ENCODE measurements around the gene ZBTB5. TPM values are rescaled to one million over a fixed set of nuclear protein-coding genes. Genes with fewer than 3 reads are reported as not detected.
"Not testable (repeated sequence)": the region's sequence is repeated elsewhere in the genome, so short reads cannot be mapped to it uniquely, and the experiment has no call there.

Gene ZBTB5
- total and polyA plus RNA-seq, 5 experiments from 2014 or later: 0.50 to 13.2 (median 0.83) TPM

GRCh38 chr9:37428345-37428744 lies 36.9 kb downstream of the ZBTB5 start:
- DNase-seq (no peak), ATAC-seq (no peak)
- H3K36me3 Mint-ChIP-seq: peaks cover 0 to 36% (median 0%) of the 10 kb centered on the region in 3 donors
- H3K4me1 Mint-ChIP-seq: peaks cover 2 to 25% (median 14%) of the 10 kb centered on the region in 4 donors
- peak overlapping the region in 2 of 10 donors; percentile 19 to 29 for H3K27ac Mint-ChIP-seq
- peak overlapping the region in 1 of 10 donors; percentile 14 for H3K4me3 Mint-ChIP-seq
- H3K9me3 Mint-ChIP-seq: no peaks in the 10 kb centered on the region
- no peaks in the 10 kb centered on the region for H3K27me3 Mint-ChIP-seq
- POLR2A ChIA-PET: no interaction called here

GRCh38 chr9:37426846-37427245 lies 38.4 kb downstream of the ZBTB5 start:
- no peak overlapping the region for H3K4me3 Mint-ChIP-seq
- POLR2A ChIA-PET: interaction anchor here (0.6 kb wide), 1 partner anchor 10 kb away, joined by 3 read pairs; no protein-coding TSS in a partner anchor
- peaks cover 0 to 31% (median 0%) of the 10 kb centered on the region in 3 donors for H3K36me3 Mint-ChIP-seq
- H3K4me1 Mint-ChIP-seq: peaks cover 6 to 29% (median 26%) of the 10 kb centered on the region in 4 donors
- DNase-seq (no peak), ATAC-seq (no peak)
- H3K27ac Mint-ChIP-seq: peak overlapping the region in 2 of 10 donors; percentile 27 to 56
- H3K9me3 Mint-ChIP-seq: no peaks in the 10 kb centered on the region
- no peaks in the 10 kb centered on the region for H3K27me3 Mint-ChIP-seq

GRCh38 chr9:37426431-37426830 lies 38.8 kb downstream of the ZBTB5 start:
- DNase-seq, H3K27me3 Mint-ChIP-seq, ATAC-seq, H3K9me3 Mint-ChIP-seq, H3K4me3 Mint-ChIP-seq: not testable (repeated sequence)
- H3K36me3 Mint-ChIP-seq: peaks cover 0 to 31% (median 0%) of the 10 kb centered on the region in 3 donors
- POLR2A ChIA-PET: interaction anchor here (0.6 kb wide), 1 partner anchor 10 kb away, joined by 3 read pairs; no protein-coding TSS in a partner anchor
- H3K27ac Mint-ChIP-seq: peak overlapping the region in 1 of 10 donors; percentile 7
- peaks cover 6 to 31% (median 27%) of the 10 kb centered on the region in 4 donors for H3K4me1 Mint-ChIP-seq

- DNase-seq (no peak), ATAC-seq (no peak)
- no peaks in the 10 kb centered on the region for H3K27me3 Mint-ChIP-seq
- no peaks in the 10 kb centered on the region for H3K9me3 Mint-ChIP-seq
- POLR2A ChIA-PET: interaction anchor here (1.9 kb wide), 1 partner anchor 40 kb away, joined by 7 read pairs; the partner anchor contains the start of gene ZBTB5
- H3K4me1 Mint-ChIP-seq: peaks cover 6 to 34% (median 26%) of the 10 kb centered on the region in 4 donors
- peak overlapping the region in 2 of 10 donors; percentile 19 to 29 for H3K27ac Mint-ChIP-seq
- peaks cover 0 to 31% (median 0%) of the 10 kb centered on the region in 3 donors for H3K36me3 Mint-ChIP-seq
- H3K4me3 Mint-ChIP-seq: no peak overlapping the region
Measured at GRCh38 chr9:37425298-37425752, 39.9 kb downstream of the ZBTB5 start.

- peak overlapping the region in 2 of 10 donors; percentile 19 to 56 for H3K27ac Mint-ChIP-seq
- POLR2A ChIA-PET: interaction anchor here (1.8 to 1.9 kb wide), 2 partner anchors 11 to 40 kb away, joined by 5 to 7 read pairs; partner anchors contain the start of gene ZBTB5
Measured at GRCh38 chr9:37424686-37425297, 40.5 kb downstream of the ZBTB5 start.

GRCh38 chr9:37424204-37424685 lies 41.0 kb downstream of the ZBTB5 start:
- Mint-ChIP-seq H3K27me3 (no peaks in the 10 kb centered on the region), H3K4me3 (peak overlapping the region in 9 of 10 donors; percentile 91 to 98 (median 94)), H3K9me3 (no peaks in the 10 kb centered on the region), H3K36me3 (peaks cover 0 to 31% (median 0%) of the 10 kb centered on the region in 3 donors), H3K4me1 (peaks cover 6 to 35% (median 26%) of the 10 kb centered on the region in 4 donors), H3K27ac (peak overlapping the region in 6 of 10 donors; percentile 52 to 98 (median 96))
- ATAC-seq: no peak
- DNase-seq: no peak
- POLR2A ChIA-PET: interaction anchor here (1.8 to 1.9 kb wide), 2 partner anchors 10 to 41 kb away, joined by 5 to 7 read pairs; partner anchors contain the start of gene ZBTB5

More at GRCh38 chr9:37424686-37425297, 40.5 kb downstream of the ZBTB5 start:
- Mint-ChIP-seq H3K27me3 (no peaks in the 10 kb centered on the region), H3K9me3 (no peaks in the 10 kb centered on the region), H3K36me3 (peaks cover 0 to 31% (median 0%) of the 10 kb centered on the region in 3 donors), H3K4me3 (no peak overlapping the region), H3K4me1 (peaks cover 6 to 35% (median 26%) of the 10 kb centered on the region in 4 donors)
- ATAC-seq: no peak
- DNase-seq: no peak

- H3K27me3 Mint-ChIP-seq: no peaks in the 10 kb centered on the region
- POLR2A ChIA-PET: interaction anchor here (1.8 to 2.1 kb wide), 2 partner anchors 9 to 62 kb away, joined by 5 to 15 read pairs; partner anchors contain the start of gene POLR1E
Measured at GRCh38 chr9:37423508-37423907, 41.7 kb downstream of the ZBTB5 start.

GRCh38 chr9:37422289-37423104 lies 42.8 kb downstream of the ZBTB5 start, which contains the start of gene GRHPR:
Gene GRHPR, plus strand, starts transcription at chr9:37422696. Its CDS starts 55 bp downstream, at chr9:37422751.
- Mint-ChIP-seq H3K27me3 (no peaks in the 10 kb centered on the region), H3K9me3 (no peaks in the 10 kb centered on the region), H3K36me3 (peaks cover 0 to 18% (median 0%) of the 10 kb centered on the region in 3 donors), H3K4me1 (peaks cover 10 to 35% (median 26%) of the 10 kb centered on the region in 4 donors), H3K4me3 (peak within 1 kb of the TSS; percentile 91 to 98 (median 94)), H3K27ac (peak within 1 kb of the TSS; percentile 92 to 98 (median 96))
- DNase-seq (peak; percentile 79 to 90 (median 84)), ATAC-seq (peak; percentile 97 to 98)
- POLR2A ChIA-PET: interaction anchor here (1.0 to 2.1 kb wide), 5 partner anchors 43 to 170 kb away, joined by 3 to 15 read pairs (median 4); partner anchors contain the start of genes POLR1E, TOMM5 and ZBTB5

More at GRCh38 chr9:37423508-37423907, 41.7 kb downstream of the ZBTB5 start:
- Mint-ChIP-seq H3K27ac (peak overlapping the region; percentile 61 to 98 (median 96)), H3K36me3 (peaks cover 0 to 28% (median 0%) of the 10 kb centered on the region in 3 donors), H3K4me1 (peaks cover 10 to 35% (median 26%) of the 10 kb centered on the region in 4 donors), H3K4me3 (peak overlapping the region; percentile 91 to 98 (median 94)), H3K9me3 (no peaks in the 10 kb centered on the region)
- DNase-seq: no peak
- ATAC-seq: no peak

- POLR2A ChIA-PET: interaction anchor here (1.0 to 2.1 kb wide), 5 partner anchors 43 to 170 kb away, joined by 3 to 15 read pairs (median 4); partner anchors contain the start of genes POLR1E, TOMM5 and ZBTB5
- peak overlapping the region; percentile 92 to 98 (median 96) for H3K27ac Mint-ChIP-seq
- no peak for ATAC-seq
Measured at GRCh38 chr9:37421914-37422288, 43.3 kb downstream of the ZBTB5 start.

GRCh38 chr9:37420271-37421215 lies 44.7 kb downstream of the ZBTB5 start:
- DNase-seq: no peak
- POLR2A ChIA-PET: no interaction called here
- no peaks in the 10 kb centered on the region for H3K9me3 Mint-ChIP-seq
- no peak overlapping the region for H3K4me3 Mint-ChIP-seq
- H3K27ac Mint-ChIP-seq: peak overlapping the region in 5 of 10 donors; percentile 32 to 74 (median 43)
- ATAC-seq: no peak
- H3K36me3 Mint-ChIP-seq: no peaks in the 10 kb centered on the region
- H3K4me1 Mint-ChIP-seq: peaks cover 10 to 33% (median 27%) of the 10 kb centered on the region in 4 donors
- no peaks in the 10 kb centered on the region for H3K27me3 Mint-ChIP-seq

More at GRCh38 chr9:37421914-37422288, 43.3 kb downstream of the ZBTB5 start:
- no peaks in the 10 kb centered on the region for H3K27me3 Mint-ChIP-seq
- H3K4me3 Mint-ChIP-seq: peak overlapping the region; percentile 91 to 98 (median 94)
- DNase-seq: no peak
- H3K36me3 Mint-ChIP-seq: peaks cover 0 to 13% (median 0%) of the 10 kb centered on the region in 3 donors
- H3K4me1 Mint-ChIP-seq: peaks cover 10 to 35% (median 26%) of the 10 kb centered on the region in 4 donors
- no peaks in the 10 kb centered on the region for H3K9me3 Mint-ChIP-seq

GRCh38 chr9:37419204-37419603 lies 46.0 kb downstream of the ZBTB5 start:
- POLR2A ChIA-PET: no interaction called here
- Mint-ChIP-seq H3K9me3 (no peaks in the 10 kb centered on the region), H3K4me3 (peak overlapping the region in 1 of 10 donors; percentile 43)

More at GRCh38 chr9:37419204-37419603, 46.0 kb downstream of the ZBTB5 start:
- Mint-ChIP-seq H3K4me1 (peaks cover 16 to 35% (median 33%) of the 10 kb centered on the region in 4 donors), H3K27me3 (peaks cover 0 to 8% (median 6%) of the 10 kb centered on the region in 5 donors), H3K36me3 (no peaks in the 10 kb centered on the region), H3K27ac (peak overlapping the region in 2 of 10 donors; percentile 37 to 67)
- ATAC-seq (no peak), DNase-seq (no peak)
